ENCODE data around the gene CDK18.

Gene CDK18

DNA sequence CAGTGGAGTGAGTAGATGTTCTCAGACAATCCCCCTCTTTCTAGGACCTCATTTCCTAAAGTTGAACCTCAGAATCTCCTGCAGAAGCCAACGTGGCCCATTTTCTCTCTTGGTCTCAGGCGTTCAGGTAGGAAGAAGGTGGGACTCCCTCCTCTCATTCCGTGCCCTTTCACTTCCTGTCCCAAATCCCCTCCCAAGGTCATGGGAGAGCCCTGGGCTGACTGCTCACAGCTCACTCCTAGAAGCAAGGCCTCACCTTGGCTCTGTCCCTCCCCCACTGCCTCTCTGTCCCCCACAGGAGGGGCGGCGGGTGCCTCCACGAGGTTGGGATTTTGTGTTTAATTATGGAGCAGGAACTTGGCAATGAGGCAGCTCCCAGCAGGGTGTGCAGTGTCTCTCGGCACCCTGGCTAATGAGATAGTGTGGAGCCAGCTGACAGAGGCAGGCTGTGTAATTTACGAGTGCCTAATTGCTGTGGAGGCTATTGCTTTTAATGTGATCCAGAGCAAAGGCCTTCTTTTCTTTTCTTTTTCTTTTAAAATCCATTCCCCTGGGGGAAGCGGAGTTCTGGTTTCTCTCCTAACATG lies 9.1 kb upstream of the CDK18 start:
- H3K4me3 ChIP-seq (ENCODE audit: control insufficient read depth, low read depth, low read length): no peak overlapping the region
- no peak for DNase-seq (ENCODE audit: low read depth)
- TF ChIP-seq, protein P1, sequence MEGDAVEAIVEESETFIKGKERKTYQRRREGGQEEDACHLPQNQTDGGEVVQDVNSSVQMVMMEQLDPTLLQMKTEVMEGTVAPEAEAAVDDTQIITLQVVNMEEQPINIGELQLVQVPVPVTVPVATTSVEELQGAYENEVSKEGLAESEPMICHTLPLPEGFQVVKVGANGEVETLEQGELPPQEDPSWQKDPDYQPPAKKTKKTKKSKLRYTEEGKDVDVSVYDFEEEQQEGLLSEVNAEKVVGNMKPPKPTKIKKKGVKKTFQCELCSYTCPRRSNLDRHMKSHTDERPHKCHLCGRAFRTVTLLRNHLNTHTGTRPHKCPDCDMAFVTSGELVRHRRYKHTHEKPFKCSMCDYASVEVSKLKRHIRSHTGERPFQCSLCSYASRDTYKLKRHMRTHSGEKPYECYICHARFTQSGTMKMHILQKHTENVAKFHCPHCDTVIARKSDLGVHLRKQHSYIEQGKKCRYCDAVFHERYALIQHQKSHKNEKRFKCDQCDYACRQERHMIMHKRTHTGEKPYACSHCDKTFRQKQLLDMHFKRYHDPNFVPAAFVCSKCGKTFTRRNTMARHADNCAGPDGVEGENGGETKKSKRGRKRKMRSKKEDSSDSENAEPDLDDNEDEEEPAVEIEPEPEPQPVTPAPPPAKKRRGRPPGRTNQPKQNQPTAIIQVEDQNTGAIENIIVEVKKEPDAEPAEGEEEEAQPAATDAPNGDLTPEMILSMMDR (IDR thresholded peaks at IDR 0.05; ENCODE audit: control insufficient read depth, insufficient read depth, low read depth, low read length, missing control alignments): no peak

DNA sequence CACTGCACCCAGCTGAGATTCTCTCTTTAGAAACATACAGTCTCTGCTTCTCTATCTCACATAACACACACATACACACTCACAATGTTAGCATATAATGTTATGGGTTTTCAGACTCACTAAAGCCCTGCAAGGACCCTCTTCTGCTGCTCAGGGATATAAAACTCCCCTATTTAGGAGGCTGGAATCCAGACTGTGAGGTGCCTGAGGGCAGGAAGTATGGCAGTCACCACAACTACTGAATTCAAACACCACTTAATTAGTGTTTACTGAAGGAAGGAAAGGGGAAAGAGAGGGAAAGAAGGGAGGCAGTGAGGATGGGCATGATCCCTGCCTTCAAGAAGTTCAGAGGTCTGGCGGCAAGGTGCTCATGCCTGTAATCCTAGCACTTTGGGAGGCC lies 7.8 kb upstream of the CDK18 start:
- TF ChIP-seq, protein P1 (IDR thresholded peaks at IDR 0.05; ENCODE audit: control insufficient read depth, insufficient read depth, low read depth, low read length, missing control alignments): no peak
- no peak for DNase-seq (ENCODE audit: low read depth)
- H3K4me3 ChIP-seq (ENCODE audit: control insufficient read depth, low read depth, low read length): no peak overlapping the region

DNA sequence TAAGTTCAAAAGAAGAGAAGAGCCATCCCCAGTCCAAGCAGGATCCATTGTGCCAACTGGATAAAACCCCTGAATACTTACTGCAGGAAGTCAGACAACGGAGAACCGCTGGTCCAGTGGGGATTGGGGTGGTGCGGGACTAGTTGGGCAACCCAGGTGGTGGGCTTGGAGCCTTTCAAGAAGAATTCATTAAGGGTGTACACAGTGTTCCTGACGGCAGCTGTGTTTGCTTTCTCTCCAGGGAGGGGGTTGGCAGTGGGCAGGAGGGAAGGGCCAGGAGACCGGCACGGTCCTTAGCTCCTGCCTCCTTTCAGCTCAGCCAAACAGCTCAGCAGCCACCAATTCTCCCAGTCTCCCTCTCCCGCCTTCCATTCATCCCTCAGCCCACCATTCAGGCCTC lies 7.1 kb upstream of the CDK18 start:
- DNase-seq (ENCODE audit: low read depth): no peak
- H3K4me3 ChIP-seq (ENCODE audit: control insufficient read depth, low read depth, low read length): no peak overlapping the region
- TF ChIP-seq, protein P1 (IDR thresholded peaks at IDR 0.05; ENCODE audit: control insufficient read depth, insufficient read depth, low read depth, low read length, missing control alignments): no peak

DNA sequence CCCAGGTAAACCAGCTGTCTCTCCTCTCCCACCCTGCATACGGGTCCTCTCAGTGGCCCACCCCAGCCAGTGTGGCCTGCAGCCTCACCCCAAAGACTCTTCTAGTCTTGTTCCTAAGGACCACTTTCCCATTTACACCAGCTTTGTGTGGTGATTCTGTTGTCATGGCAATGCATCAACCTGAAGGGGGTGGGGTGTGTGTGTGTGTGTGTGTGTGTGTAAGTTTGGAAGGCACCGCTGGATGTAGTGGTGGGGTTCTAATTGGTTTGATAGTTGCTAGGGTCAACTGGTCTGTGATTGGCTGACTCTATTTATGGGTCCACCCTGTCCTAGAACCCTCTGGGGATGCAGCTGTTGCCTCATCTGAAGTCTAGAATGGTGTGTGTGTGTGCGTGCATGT lies 4.7 kb upstream of the CDK18 start:
- H3K4me3 ChIP-seq (ENCODE audit: control insufficient read depth, low read depth, low read length): no peak overlapping the region
- TF ChIP-seq, protein P1 (IDR thresholded peaks at IDR 0.05; ENCODE audit: control insufficient read depth, insufficient read depth, low read depth, low read length, missing control alignments): no peak
- no peak for DNase-seq (ENCODE audit: low read depth)

DNA sequence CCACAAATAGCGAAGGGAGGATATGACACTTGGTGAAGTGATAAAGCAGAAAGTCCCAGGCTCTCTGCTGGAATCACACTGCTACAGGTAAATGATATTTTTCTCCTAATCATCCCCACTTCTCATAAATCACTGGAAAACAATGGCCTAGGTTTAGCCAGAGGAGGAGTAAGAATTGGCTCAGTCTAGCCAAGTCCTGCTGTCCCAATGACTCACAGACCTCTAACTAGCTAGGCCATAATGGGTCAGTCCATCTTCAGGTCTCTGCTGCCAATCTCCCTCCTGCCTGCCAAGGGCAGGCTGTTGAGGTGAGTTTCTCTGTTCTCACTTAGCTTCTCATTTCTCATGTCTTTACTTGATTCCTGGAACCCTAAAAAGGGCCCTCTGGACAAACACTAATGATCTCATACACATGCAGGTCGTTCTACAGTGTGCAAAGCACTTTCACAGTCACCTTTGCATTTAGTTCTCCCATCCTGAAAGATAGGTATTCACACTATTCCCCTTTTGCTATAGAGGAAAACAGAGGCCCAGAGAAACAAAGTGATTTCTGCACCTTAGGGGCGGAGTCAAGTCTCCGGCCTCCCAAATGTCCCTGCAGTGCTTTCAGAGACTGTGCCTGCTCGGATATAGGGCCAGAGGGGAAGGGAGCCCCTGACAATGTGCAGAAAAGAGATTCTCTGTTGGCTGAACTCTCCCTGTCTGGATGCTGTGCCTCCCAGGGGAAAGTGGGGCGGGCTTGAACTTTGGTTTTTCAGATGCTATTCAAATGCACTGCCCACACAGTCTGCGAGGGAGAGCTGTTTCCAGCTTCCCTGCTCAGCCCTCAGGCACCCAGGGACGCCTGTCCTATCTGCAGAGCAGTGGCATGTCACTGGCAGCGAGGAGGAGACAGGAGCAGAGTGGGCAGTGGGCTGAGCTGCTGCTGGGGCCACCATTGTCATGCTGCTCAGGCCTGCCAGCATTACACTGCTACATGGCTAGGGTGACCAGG lies 3.9 kb upstream of the CDK18 start:
- H3K4me3 ChIP-seq (ENCODE audit: control insufficient read depth, low read depth, low read length): no peak overlapping the region
- TF ChIP-seq, protein P1 (IDR thresholded peaks at IDR 0.05; ENCODE audit: control insufficient read depth, insufficient read depth, low read depth, low read length, missing control alignments): no peak
- no peak for DNase-seq (ENCODE audit: low read depth)

DNA sequence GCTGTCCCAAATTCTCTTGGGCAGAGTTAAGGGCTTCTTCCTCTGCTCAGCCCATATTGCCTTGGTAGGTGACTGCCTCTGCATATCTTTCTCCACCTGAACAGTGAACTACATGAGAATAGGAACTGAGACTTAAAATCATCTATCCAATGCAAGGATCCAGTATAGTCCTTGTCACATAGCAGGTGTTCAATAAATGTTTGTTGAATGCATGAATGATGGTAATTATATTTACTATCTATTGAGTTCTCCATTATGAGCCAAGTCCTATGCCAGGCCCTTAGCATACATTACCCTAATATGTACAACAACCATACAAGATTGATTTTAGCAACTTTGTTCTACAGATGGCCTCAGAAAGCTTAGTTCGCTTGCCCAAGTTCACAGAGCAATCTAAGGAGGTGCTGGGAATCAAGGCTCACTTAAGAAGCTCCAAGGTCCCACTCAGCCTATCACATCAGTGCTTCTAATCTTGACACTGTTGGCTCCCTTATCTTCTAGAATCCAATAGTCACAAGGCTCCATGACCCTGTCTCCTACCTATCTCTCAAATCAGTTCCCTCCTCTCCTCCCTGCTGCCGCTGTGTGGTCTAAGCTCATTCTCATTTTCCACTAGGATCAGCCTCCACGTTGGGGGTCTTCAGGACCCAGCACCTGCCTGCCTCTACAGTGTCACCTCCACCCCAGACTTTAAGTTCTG lies 2.2 kb upstream of the CDK18 start:
- DNase-seq (ENCODE audit: low read depth): no peak
- no peak overlapping the region for H3K4me3 ChIP-seq (ENCODE audit: control insufficient read depth, low read depth, low read length)
- TF ChIP-seq, protein P1 (IDR thresholded peaks at IDR 0.05; ENCODE audit: control insufficient read depth, insufficient read depth, low read depth, low read length, missing control alignments): no peak
